T-helper 1 cell (primary cell): ENCODE results near the gene SLC22A5.
A peak's percentile ranks its signal among the peaks of the same experiment; 100 is the strongest.
"Not testable (repeated sequence)": the region's sequence is repeated elsewhere in the genome, so short reads cannot be mapped to it uniquely, and the experiment has no call there.

Experiments used
- DNase-seq, 5 donors: peaks; one replicate each; pipeline ENCODE4 v3.0.0-alpha.2; 2012 to 2020

The SLC22A5 gene

DNA sequence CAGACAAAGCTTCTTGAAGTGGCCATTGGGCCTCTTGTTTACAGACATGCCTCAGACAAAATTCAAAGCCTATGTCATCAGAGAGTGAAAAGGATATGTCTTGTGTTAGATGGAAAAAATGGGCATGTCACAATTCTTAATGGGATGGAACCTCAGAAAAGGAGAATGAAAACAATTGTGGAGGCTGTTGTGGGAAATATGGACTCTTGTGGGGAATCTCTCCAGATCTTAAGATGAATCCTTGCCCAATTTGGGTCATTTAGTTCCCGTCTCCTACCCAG lies 19.5 kb downstream of the SLC22A5 start:
- no peak for DNase-seq

DNA sequence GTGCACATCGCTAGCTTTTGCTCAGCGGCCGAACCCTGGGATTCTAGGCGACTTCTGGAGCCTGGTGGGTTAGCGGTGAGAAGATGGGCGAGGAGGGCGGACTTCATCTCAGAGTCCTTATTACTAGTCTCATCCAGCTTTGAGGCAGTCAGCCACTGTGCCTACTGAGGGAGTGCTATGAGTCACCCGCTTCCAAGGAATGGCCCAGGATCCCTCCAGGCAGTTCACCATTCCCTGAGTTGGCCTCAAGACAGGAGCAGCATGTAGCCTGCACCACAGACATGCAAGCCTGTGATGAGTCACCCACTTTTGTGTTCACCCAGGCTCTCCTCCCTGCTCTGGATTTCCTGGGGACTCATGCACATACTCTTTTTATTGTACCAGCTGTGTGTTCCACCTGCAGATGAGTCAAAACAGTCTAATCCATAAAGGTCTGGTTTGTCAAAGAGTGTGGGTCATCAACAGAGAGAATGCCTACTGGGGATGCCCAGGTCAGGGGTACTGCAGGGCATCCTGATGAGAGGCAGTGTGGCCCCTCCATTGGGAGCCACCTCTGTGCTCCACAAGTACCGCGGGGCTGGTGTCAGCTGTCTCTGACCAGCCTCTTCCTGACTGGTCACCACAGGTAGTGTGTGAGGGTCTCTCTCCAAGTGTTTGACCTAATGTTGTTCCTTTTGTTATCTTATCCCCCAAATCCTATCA lies 20.2 kb downstream of the SLC22A5 start:
- peak in 1 of 5 donors; percentile 42 for DNase-seq

DNA sequence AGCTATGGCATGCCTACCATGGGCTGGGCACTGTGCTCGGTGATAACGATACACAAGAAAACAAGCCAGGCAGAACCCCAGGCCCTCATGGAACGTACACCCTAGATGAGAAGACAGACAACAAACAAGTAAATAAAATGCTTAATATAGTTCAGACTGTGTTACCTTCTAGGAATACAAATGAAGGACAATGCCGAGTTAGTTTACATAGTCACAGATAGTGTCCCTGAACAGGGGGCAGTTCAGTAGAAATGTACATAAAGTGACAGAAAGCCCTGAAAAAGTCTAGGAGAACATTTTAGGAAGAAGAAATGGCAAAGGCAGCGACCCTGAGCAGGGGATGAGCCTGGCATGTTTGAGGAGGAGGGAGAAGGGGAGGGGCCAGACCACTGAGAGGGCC lies 21.7 kb downstream of the SLC22A5 start:
- DNase-seq = no peak

DNA sequence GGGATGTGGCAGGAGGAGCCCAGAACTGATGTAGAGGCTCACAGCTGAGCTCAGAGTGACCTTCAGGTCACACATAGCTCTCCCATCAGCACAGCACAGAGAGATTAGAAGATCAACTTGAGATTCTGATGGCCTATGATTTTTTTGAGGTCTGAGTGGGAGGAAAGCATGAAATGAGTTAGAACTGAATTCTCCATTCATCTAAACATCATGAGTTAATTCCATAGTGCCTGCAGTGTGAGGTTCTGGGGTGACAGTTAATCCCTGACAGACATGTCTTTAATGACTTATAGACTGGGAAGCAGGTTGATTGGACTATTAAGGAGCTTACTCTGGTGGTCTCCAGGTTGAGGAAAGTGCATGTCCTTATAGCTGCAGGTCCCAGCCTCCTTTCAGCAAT lies 22.4 kb downstream of the SLC22A5 start:
- DNase-seq = no peak

DNA sequence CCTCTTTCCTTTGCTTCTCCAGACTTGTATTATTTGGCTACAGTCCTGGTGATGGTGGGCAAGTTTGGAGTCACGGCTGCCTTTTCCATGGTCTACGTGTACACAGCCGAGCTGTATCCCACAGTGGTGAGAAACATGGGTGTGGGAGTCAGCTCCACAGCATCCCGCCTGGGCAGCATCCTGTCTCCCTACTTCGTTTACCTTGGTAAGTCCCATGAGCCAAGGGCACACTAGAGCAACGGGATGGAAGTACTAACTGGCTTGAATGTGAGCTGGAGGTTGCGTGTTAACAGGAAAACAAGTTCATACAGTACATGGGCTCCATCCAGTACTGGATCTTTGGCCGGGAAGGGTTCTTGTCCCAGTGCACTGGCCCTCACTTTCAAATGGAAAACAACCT lies 22.9 kb downstream of the SLC22A5 start:
- no peak for DNase-seq

DNA sequence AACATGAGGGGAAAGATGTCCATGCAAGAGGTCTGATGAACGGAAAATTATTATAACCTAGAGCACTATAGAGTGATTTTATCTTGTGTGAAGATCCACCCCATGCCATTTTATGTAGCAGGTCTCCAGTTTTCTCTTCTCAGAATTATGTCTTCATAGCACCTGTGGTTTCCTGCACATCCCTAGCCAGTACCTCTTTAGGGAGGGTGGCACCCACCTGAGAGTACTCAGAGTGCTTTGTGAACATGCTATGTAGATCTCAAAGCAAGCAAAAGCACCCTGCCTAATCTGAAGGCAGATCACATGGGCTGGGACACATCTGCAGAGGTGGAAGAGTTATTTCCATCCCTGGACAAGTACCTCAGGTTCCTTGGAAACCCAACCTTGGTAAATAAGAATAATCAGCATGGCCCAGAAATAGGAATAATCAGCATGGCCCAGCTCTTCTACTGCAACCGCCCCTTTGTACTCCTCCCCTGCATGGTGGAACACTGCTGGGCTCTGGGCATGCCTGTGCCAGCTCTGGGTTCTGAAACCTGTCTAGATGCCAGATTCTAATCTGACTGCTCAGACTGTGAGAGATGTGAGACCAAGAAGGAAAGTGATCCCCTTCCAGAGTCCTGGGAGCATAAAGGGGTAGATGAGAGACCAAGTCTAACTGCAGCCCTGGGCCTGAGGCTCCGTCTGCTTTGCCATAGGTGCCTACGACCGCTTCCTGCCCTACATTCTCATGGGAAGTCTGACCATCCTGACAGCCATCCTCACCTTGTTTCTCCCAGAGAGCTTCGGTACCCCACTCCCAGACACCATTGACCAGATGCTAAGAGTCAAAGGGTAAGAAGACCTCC lies 23.7 kb downstream of the SLC22A5 start:
- DNase-seq = no peak

DNA sequence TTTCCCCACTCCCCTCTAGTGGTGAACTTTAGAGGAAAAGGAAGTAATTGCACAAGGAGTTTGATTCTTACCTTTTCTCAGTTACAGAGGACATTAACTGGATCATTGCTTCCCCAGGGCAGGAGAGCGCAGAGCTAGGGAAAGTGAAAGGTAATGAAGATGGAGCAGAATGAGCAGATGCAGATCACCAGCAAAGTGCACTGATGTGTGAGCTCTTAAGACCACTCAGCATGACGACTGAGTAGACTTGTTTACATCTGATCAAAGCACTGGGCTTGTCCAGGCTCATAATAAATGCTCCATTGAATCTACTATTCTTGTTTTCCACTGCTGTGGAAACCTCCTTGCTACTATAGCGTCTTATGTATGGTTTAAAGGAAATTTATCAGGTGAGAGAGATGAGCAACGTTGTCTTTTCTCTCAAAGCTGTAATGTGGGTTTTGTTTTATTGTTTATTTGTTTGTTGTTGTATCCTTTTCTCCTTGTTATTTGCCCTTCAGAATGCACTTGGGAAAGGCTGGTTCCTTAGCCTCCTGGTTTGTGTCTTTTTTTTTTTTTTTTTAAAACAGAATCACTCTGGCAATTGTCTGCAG lies 25.3 kb downstream of the SLC22A5 start:
- DNase-seq = no peak

DNA sequence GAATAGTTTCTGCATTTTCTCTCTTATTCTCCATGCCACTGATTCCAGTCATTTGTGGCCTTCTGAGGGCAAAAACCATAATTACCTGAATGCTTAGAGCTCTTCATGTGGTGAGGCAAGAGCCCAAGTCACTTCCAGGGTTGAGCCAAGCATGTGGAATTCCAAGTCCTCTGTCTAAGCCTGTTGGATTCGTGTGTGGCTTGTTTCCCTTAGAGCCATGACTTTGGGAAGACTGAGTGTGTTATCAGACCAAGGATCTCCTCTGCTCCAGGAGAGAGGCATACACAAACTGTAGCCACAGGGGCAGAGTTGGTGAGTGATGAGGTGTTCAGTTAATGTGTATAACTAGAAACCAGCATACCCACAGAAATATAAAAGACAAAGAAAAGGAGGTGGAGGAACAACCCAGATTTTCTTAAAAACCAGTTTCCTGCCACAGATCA lies 27.1 kb downstream of the SLC22A5 start:
- DNase-seq = no peak

DNA sequence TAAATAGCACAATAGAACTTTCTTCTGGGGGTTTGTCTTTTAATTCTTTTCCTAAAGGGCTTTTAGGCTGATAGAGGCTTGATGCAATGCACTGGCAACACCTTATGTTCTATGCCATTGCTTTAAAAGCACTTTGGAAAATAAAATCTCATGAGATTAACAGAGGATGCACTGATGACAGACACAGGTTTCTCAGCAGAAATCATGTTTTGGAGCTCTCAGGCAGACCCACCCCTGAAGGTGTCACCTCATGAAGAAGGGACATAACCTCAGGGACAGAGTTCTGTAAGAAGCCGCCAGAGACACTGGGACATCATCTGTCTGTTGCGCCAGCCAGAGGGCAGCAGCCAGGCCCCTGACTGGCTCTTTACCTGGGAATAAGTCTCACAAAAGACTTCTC lies 27.7 kb downstream of the SLC22A5 start:
- no peak for DNase-seq

DNA sequence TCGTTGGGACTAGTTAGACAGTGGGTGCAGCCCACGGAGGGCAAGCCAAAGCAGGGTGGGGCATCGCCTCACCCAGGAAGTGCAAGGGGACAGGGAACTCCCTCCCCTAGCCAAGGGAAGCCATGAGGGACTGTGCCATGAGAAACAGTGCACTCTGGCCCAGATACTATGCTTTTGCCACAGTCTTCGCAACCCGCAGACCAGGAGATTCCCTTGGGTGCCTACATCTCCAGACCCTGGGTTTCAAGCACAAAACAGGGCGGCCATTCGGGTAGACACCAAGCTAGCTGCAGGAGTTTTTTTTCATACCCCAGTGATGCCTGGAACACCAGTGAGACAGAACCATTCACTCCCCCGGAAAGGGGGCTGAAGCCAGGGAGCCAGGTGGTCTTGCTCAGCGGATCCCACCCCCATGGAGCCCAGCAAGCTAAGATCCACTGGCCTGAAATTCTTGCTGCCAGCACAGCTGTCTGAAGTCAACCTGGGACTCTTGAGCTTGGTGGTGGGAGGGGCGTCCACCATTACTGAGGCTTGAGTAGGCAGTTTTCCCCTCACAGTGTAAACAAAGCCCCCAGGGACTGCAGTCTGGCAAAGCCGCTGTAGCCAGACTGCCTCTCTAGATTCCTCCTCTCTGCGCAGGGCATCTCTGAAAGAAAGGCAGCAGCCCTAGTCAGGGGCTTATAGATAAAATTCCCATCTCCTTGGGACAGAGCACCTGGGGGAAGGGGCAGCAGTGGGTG lies 28.6 kb downstream of the SLC22A5 start:
- DNase-seq = not testable (repeated sequence)

DNA sequence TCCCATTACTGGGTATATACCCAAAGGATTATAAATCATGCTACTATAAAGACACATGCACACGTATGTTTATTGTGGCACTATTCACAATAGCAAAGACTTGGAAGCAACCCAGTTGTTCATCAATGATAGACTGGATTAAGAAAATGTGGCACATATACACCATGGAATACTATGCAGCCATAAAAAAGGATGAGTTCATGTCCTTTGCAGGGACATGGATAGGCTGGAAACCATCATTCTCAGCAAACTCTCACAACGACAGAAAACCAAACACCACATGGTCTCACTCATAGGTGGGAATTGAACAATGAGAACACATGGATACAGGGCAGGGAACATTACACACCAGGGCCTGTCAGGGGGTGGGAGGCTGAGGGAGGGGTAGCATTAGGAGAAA lies 34.5 kb downstream of the SLC22A5 start:
- not testable (repeated sequence) for DNase-seq

DNA sequence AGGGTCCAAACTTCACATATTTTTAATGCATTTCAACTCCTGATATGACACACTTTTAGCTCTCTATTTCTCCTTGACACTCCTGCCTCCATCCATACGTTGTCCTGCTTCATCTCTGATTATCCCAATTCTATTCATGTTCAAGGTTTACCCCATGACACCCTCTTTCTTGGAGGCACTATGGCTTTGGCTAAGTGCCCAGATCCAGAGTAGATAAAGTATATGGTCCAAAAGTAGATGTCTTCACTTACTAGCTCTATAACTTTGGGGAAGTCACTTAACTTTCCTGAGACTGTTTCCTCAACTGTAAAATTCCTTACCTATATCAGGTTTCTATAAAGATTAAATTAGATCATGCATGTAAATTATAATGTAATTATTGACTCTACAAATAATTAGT lies 36.1 kb downstream of the SLC22A5 start:
- DNase-seq = no peak

DNA sequence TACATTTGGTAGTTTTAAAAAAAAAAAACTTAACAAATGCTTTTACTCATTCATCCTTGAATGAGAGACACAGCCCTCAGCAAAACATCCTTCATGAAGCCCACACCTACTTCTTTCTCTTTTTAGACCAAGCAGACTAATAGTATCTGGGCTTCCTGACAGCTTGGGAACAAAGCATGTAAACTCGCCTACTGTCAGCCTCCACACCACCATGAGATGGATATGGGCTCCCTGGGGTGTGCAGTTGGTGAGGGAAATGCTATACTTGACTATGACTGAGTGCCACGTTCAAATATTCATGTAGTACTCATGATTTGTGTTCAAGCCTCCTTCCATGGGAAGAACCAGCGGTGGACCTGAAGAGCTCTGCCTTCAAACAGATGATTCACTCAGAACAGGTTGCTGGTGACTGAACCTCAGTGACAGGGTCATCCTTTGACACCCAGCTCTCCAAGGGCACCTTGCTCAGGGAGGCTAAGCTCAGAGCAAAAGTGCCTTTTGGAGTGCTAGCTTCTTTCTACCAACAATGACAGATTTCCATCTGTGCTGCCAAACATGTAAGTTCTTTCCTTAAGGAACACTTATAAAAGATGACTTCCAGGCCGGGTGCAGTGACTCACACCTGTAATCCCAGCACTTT lies 36.8 kb downstream of the SLC22A5 start:
- no peak for DNase-seq

DNA sequence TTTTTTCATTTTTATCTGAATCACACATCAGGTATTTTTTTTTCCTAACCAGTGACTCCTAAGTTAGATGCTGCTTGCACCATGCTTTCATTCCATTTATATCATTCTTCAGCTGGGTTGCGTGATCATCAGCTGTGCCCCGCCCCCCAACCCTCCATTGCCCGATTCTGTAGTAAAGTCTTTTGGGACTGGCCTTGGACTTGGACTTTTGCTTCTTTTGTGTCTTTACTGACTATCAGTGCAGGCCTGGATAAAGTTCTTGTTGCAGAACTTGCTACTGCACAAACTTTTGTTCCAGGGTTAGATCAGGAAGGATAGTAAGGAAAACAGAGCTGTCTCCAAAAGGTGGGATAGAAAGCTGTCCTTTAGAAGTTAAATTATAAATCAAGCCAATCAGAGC lies 38.5 kb downstream of the SLC22A5 start:
- DNase-seq = no peak

DNA sequence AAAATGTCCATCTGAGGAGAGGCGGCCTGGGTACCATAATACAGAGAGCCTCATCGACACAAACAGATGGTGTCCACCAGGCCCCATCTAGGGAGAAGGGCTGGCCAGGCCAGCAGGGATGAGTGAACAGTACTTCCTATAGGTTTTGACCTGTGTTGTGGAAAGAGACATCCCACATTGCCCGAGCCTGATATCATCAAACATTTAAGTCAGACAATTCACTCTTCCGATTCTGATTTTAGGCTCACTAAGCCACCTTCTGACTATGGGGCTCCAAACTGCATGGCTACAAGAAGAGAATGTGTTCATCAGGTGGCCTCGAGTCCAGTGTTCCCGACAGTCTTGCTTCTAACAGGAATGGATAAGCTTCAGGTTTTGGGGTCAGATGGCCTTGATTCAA lies 38.9 kb downstream of the SLC22A5 start:
- no peak for DNase-seq

DNA sequence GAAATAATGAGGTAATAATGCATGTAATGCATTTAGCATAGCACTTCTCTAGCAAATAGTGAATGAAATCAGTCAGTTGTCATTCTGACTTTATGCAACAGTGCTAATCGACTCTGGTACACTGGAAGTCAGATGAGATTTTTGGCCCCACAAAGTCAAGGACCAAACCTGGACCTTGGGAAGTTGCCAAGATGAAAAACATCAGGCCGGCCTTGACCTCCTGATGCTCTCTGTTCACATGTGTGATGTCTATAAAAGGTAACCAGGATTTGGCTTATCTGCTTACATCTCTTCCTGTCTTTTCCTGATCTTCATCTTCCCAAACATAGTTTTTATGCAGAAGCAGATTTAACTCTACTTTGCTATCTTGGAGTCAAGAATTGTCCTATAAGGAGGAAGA lies 39.5 kb downstream of the SLC22A5 start:
- DNase-seq = no peak

DNA sequence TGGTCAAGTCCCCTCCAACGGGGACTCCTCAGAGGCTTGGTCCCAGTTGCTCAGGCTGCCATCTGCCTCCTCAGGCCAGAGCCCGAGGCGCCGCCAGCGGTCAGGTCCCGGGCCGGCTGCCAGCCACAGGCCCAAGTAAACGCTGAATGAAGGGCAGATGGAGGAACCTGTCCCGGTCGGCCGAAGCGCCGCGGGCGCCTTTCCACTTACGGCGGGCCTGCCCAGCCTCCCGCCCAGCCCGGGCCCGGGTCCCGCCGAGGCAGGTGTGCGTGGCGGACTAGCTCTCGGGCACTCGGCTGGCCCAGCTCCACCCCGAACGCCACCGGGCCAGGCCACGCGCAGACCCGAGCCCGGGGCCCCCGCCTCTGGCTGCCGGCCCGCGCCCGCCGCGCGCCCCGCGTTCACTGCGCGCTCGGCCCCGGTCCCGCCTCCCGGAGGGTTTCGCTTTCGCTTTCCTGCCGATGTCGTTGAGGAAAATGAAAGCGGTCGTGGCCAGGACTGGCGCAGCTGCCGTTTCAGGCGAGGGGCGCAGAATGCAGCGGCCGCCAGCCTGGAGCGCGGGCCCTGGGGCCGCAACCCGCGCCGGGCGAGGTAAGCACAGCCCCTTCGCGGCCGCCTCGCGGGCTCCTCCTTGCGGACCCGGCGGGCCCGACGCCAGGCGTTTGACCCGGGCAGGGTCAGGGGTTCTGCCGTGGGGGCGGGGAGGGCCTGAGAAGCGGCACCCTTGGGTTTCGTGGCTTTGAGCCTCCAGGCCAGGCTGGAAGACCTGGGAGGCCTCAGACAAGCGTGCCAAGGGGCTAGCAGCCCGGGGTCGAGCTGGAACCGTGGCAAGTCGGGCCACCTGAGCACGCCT lies 41.2 kb downstream of the SLC22A5 start:
- DNase-seq = peak; percentile 72 to 89 (median 81)

DNA sequence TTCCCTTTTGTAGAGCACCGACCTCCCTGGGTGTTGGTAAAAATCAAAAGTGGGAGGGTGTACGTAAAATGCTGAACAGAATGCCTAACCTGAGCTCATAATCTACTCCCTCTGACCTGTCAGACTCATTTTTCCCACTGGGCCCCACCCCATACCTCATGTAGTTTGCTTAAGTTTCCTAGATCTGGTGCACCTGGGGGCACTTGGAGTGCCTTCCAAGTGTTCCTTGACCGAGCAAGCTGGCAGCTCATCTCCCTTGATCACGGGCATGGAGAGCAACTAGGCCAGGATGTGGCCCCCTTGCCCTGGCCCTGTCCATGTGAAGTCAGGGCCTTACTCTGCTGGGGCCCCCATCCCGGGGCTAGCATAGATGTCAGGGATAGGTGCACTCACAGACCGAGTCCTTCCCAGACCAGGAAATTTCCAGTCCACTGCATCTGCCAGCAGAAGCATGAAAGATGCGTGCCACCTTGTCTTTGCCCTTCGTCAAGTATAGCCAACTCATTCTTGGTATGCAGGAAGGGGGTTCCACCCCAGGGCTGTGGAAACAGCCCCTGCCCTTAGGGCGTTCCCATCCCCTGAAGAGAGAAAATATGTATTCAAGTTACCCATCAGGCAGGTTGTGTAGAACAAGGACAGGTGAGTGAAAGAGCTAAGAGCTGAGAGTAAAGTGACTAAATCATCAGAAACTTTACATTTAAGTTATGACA lies 41.9 kb downstream of the SLC22A5 start:
- peak in 1 of 5 donors; percentile 71 for DNase-seq

DNA sequence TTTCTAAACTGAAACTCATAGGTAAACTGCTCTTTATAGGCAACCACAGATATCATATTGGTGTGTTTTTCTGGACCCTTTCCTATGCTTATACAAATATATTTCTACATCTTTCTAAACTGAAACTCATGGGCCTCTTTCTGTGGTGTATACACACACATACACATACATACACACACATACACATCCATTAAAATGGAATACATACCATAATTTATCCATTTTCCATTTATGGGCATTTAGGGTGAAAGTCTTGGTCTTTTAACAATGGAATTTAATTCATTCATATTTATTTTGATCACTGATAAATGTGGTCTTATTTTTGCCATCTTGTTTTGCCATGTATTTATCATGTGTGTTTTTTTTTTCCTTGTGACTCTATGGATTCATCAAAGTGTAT lies 44.1 kb downstream of the SLC22A5 start:
- no peak for DNase-seq

DNA sequence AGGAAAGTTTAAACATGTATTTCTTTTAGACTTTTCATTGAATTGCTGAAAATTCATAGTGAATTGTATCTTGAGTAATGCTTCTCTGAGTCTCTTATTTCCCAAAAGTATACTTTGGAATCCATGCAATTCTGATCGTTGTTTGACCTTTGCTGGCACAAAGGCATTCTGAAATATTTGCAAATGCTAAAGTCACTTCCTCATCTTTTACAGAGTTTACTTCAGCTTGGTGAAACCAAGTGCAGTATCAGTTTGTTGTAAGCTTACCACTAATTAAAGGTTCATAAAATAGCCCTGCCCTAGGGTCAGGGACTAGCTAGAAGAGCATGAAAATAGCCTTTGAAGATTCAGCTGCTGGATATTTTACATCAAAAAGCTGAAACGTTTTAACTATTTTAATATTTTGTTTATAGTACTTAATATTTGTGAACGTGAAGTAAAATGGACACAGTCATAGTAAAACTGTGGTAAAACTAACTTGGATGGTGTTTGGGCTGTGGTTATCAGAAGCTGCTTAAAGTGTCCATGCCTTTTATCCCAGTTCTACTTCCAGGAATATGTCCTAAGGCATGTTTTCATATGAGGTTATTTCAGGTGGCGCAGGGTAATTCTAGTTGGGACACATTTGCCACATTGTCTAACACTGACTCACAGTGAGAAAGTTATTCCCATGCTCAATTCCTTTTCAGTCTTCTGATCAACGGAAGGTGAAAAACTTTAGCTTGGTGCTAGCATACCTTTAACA lies 45.3 kb downstream of the SLC22A5 start:
- DNase-seq = no peak
